ENCODE data around the gene TIMP3.

TIMP3 gene

DNA sequence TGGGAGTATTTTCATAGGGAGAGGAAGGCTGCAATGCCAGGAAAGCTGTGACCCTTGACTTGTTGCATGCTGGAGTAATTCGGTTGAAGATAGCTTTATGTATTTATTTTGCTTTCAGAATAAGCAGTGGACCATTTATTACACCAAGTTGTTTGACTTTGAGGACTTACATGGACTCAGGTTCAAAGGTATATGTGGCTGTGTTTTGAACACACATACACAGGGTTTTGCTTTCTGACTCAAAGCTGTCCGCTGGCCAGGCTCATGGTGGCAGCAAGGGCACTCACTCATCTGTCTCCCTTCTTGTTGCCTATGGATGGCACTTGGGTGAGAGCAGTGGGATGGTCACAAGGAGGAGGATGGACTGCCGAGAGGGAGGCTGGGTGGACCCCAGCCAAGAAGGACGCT, 6.5 kb downstream of the TIMP3 start:
- no peak overlapping the region for H3K4me3 ChIP-seq (ENCODE audit: low read depth, low read length)
- no peak for DNase-seq (ENCODE audit: low read depth)
- TF ChIP-seq, protein P1, sequence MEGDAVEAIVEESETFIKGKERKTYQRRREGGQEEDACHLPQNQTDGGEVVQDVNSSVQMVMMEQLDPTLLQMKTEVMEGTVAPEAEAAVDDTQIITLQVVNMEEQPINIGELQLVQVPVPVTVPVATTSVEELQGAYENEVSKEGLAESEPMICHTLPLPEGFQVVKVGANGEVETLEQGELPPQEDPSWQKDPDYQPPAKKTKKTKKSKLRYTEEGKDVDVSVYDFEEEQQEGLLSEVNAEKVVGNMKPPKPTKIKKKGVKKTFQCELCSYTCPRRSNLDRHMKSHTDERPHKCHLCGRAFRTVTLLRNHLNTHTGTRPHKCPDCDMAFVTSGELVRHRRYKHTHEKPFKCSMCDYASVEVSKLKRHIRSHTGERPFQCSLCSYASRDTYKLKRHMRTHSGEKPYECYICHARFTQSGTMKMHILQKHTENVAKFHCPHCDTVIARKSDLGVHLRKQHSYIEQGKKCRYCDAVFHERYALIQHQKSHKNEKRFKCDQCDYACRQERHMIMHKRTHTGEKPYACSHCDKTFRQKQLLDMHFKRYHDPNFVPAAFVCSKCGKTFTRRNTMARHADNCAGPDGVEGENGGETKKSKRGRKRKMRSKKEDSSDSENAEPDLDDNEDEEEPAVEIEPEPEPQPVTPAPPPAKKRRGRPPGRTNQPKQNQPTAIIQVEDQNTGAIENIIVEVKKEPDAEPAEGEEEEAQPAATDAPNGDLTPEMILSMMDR (IDR thresholded peaks at IDR 0.05; ENCODE audit: control insufficient read depth, extremely low read depth, insufficient read depth), result no peak

DNA sequence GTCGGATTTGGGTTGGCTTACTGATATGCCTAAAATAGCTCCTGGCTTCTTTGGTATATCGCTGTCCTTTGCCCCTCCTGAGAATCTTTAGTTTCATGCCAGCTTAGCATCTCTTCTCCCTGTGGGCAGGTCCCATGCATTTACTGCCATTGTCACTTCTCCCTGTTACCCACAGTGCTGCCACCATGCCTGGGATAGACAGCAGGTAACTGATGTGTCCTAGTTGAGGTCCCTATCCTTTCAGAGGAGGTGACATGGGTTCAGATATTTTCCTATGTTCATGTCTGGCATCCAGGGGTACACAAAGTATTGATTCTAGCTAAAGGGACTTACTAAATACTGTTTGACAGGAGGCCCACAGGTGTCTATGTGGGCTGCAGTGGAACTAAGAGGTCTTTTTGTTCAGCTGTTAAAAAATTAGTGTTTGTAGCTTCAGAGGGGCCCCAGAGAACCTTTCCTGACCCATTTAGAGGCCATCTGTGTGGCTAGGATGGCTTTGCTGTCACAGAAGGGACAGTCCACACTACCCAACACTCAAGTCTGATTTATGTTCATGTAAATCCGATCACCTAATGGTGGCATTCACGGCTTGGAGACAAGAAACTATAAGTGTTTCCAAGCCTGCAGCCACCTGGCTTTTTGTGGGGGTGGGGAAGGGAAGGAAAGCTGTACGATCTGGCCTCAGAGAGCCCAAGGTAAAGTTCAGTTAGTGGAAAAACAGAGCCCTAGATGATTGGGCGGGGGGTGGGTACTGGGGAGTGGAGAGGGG, 8.5 kb downstream of the TIMP3 start:
- DNase-seq (ENCODE audit: low read depth), result no peak
- TF ChIP-seq, protein P1 (IDR thresholded peaks at IDR 0.05; ENCODE audit: control insufficient read depth, extremely low read depth, insufficient read depth), result no peak
- no peak overlapping the region for H3K4me3 ChIP-seq (ENCODE audit: low read depth, low read length)

DNA sequence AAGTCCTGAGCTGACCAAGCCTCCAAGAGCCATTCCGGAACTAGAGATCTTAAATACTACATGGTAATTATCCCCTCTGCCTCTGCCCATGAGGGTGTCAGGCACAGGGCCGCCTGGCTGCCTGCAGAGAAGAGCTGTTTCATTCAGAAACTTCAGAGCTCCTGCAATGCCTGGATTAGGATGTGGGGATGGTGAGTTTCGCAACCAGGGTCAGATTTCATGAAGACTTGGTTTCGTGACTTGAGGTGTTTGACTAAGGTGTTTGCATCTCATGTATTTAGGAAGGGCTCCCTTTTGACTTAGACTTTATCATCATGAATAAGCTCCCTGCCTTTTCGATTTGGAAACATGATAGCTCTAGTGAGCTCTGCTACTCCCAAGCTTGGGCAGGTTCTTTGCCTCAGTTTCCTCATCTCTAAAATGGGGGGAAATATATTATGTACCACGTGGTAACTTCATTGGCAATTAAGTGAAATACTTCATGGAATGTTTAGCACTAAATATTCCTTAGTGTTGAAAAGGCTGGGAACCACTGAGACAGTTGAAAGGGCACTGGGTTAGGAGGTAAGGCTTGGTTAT, 9.1 kb downstream of the TIMP3 start:
- TF ChIP-seq, protein P1 (IDR thresholded peaks at IDR 0.05; ENCODE audit: control insufficient read depth, extremely low read depth, insufficient read depth), result no peak
- H3K4me3 ChIP-seq (ENCODE audit: low read depth, low read length), result no peak overlapping the region
- DNase-seq (ENCODE audit: low read depth), result no peak

DNA sequence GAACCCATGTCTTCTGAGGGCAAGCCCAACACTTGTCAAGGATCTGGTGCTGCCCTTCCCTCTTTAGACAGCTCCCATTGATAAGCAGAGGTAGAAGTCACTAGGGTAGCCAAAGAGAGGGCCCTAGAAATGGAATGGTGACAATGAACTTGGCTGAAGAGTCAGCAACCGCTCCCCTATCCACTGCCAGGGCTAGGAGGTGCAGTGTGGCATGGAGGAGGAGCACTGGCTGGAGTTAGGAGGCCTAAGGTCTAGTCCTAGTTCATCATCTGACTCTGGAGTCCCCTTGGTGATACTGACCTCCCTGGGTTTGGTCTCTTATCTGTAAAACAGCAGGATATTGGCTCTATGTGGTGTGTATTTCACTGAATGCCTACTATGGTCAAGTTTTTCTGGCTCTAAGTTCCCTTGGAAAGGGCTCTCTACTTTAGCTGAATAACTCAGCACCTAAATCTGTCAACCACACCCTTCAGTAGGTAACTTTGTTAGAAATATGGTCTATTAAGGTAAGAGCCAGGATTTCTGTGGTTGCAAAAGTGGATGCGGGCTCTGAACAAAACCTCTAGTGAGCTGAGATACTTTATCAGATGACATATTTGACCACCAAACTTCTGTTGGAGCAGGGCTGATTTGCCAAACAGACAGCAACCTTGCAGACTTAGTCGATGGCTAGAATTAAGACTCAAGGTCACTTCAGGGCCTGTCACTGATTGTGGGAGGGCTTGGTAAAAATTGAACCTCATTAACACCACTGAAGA, 10.5 kb downstream of the TIMP3 start:
- no peak overlapping the region for H3K4me3 ChIP-seq (ENCODE audit: low read depth, low read length)
- TF ChIP-seq, protein P1 (IDR thresholded peaks at IDR 0.05; ENCODE audit: control insufficient read depth, extremely low read depth, insufficient read depth), result no peak
- DNase-seq (ENCODE audit: low read depth), result no peak

DNA sequence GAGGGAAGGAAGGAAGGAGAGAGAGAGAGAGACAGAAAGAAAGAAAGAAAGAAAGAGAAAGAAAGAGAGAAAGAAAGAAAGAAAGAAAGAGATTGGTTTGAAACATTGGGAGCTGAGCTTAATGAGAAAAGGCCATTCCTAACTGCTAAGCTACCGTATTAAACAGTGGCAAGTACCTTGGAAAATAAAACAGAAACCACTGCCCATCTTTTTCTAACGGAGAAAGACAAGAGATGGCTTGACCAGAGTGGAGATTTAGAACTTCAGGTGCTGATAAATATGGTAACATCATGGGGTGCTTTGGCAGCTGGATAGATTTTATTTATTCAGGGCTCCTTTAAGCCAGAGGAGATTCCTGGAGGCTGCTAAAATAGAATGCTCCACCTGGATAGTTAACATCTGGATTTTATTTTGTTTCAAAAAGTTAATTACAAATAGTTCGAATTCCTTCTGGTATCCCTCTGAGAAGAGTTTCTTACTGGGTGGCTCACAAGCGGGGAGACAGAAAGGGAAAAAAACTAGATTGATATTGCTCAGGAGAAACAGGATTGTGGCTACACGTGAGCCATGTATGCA, 12.9 kb downstream of the TIMP3 start:
- TF ChIP-seq, protein P1 (IDR thresholded peaks at IDR 0.05; ENCODE audit: control insufficient read depth, extremely low read depth, insufficient read depth), result no peak
- DNase-seq (ENCODE audit: low read depth), result no peak
- no peak overlapping the region for H3K4me3 ChIP-seq (ENCODE audit: low read depth, low read length)

DNA sequence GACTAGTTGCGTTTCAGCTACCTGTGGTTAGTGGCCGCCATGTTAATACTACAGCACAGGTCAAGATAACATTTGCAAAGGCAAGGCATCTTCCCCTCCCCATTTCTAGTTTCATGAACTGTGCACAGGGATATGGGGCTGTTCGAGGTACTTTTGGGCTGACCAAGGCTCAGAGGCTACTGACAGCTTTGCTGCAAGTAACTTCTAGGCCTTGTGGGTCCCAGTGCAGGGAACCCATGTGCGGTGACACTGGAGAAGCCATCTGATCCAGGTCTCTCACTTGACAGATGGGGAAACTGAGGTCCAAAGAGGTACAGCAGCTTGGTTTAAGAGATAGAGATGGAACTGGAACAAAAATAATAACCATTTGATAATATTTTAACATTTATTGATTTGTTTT, 13.6 kb downstream of the TIMP3 start:
- DNase-seq (ENCODE audit: low read depth), result no peak
- H3K4me3 ChIP-seq (ENCODE audit: low read depth, low read length), result no peak overlapping the region
- TF ChIP-seq, protein P1 (IDR thresholded peaks at IDR 0.05; ENCODE audit: control insufficient read depth, extremely low read depth, insufficient read depth), result no peak

Measured in LNCaP clone FGC (cell line).